SK-N-SH (cell line): ENCODE measurements around the gene GRHL3. TPM values are rescaled to one million over a fixed set of nuclear protein-coding genes. Genes with fewer than 3 reads are reported as not detected.

Source experiments
- CTCF ChIA-PET: fragments of 300-600, 350-600 bp; formaldehyde crosslinking; extraction: SDS; loops from one replicate; lab custom pipeline; 2021; lab: Yijun Ruan, JAX
- POLR2A ChIA-PET: fragments of 350-600 bp; sonication (Branson Sonifier 250); formaldehyde crosslinking; extraction: SDS; loops from one replicate; lab custom pipeline; 2020; ENCODE audit warnings: antibody characterized with exemption, inconsistent platforms; lab: Yijun Ruan, JAX
- DNase-seq: peaks from one replicate; pipeline ENCODE4 v3.0.0; 2012
- H2AFZ ChIP-seq: fragments of 200-600 bp; sonication (generic); 2 replicates; pipeline ENCODE4 v1.8.1; 2016; ENCODE audit warnings: antibody characterized with exemption, mild to moderate bottlenecking, low read depth
- H3F3A ChIP-seq: fragments of 200-600 bp; sonication (generic); replicated peaks from 2 replicates; pipeline ENCODE3; 2016; ENCODE audit warnings: antibody characterized with exemption, mild to moderate bottlenecking; ENCODE audit not compliant: insufficient read depth
- H3K27ac ChIP-seq, 2 experiments: fragments of 200-500 bp in 1 of 2; fragments of 200-600 bp in 1 of 2; sonication (Bioruptor generic) in 1 of 2; sonication (generic), shearing (Covaris generic) in 1 of 2; 2 replicates each; pipeline versions ENCODE4 v1.5.1 to v1.6.1; 2014 to 2016; ENCODE audit warnings: low read depth in 2 of 2, inconsistent platforms in 1 of 2, low read length in 1 of 2, mild to moderate bottlenecking in 1 of 2, mixed read lengths in 1 of 2
- H3K27me3 ChIP-seq: fragments of 200-600 bp; sonication (generic), shearing (Covaris generic); 2 replicates; pipeline ENCODE4 v1.6.1; 2016; ENCODE audit warnings: mixed run types; ENCODE audit not compliant: insufficient read depth
- H3K36me3 ChIP-seq, 2 experiments: fragments of 200-500 bp in 1 of 2; fragments of 200-600 bp in 1 of 2; sonication (Bioruptor generic) in 1 of 2; sonication (generic) in 1 of 2; replicated peaks in 1 of 2; 2 replicates each; pipeline versions ENCODE3 to v1.5.1; 2014 to 2016; ENCODE audit warnings: low read length in 1 of 2, mild to moderate bottlenecking in 1 of 2; ENCODE audit not compliant: insufficient read depth in 2 of 2, control insufficient read depth in 1 of 2
- H3K4me1 ChIP-seq, 2 experiments: fragments of 200-500 bp in 1 of 2; fragments of 200-600 bp in 1 of 2; sonication (Bioruptor generic) in 1 of 2; sonication (generic), shearing (Covaris generic) in 1 of 2; 2 replicates each; pipeline versions ENCODE4 v1.5.1 to v1.6.1; 2014 to 2016; ENCODE audit warnings: low read depth in 1 of 2, low read length in 1 of 2, mixed run types in 1 of 2; ENCODE audit not compliant: insufficient read depth in 2 of 2, control insufficient read depth in 1 of 2
- H3K4me2 ChIP-seq: fragments of 200-600 bp; sonication (generic), shearing (Covaris generic); 2 replicates; pipeline ENCODE4 v1.6.1; 2017; ENCODE audit warnings: mixed run types
- H3K4me3 ChIP-seq, 2 experiments: fragments of 200-500 bp in 1 of 2; fragments of 200-600 bp in 1 of 2; sonication (Bioruptor generic) in 1 of 2; sonication (generic), shearing (Covaris generic) in 1 of 2; 2 replicates each; pipeline versions ENCODE4 v1.5.1 to v1.8.1; 2014 to 2016; ENCODE audit warnings: low read depth in 2 of 2, inconsistent platforms in 1 of 2, low read length in 1 of 2, mild to moderate bottlenecking in 1 of 2, mixed read lengths in 1 of 2, moderate library complexity in 1 of 2
- H3K79me2 ChIP-seq: fragments of 200-600 bp; sonication (generic); 2 replicates; pipeline ENCODE4 v1.8.1; 2017; ENCODE audit warnings: mild to moderate bottlenecking; ENCODE audit not compliant: insufficient read depth
- H3K9ac ChIP-seq: fragments of 200-600 bp; sonication (generic); 2 replicates; pipeline ENCODE4 v1.6.1; 2017; ENCODE audit warnings: mixed run types
- H3K9me2 ChIP-seq: fragments of 200-600 bp; sonication (generic); 2 replicates; pipeline ENCODE4 v1.6.1; 2017; ENCODE audit warnings: mixed run types
- H3K9me3 ChIP-seq: fragments of 200-600 bp; sonication (generic); 2 replicates; pipeline ENCODE4 v1.6.1; 2017; ENCODE audit warnings: mixed run types, mild to moderate bottlenecking, moderate library complexity
- H4K20me1 ChIP-seq: fragments of 200-600 bp; sonication (generic); 2 replicates; pipeline ENCODE4 v1.6.1; 2017; ENCODE audit warnings: mild to moderate bottlenecking, mixed run types; ENCODE audit not compliant: insufficient read depth
- CHD2 ChIP-seq: fragments of 150-350 bp; IDR thresholded peaks from 2 replicates; pipeline ENCODE4 v1.6.1; 2018; ENCODE audit warnings: low read length; ENCODE audit not compliant: partially characterized antibody
- EZH2phosphoT487 ChIP-seq: fragments of 200-600 bp; sonication (generic); IDR thresholded peaks from 2 replicates; pipeline ENCODE4 v1.6.1; 2017; ENCODE audit warnings: low read depth, mixed run types, mild to moderate bottlenecking, antibody characterized with exemption, moderate library complexity, borderline replicate concordance
- FOSL2 ChIP-seq: IDR thresholded peaks from 2 replicates; pipeline ENCODE4 v1.4.0; 2012; ENCODE audit warnings: low read depth, mild to moderate bottlenecking, moderate library complexity, borderline replicate concordance
- GABPA ChIP-seq: IDR thresholded peaks from 2 replicates; pipeline ENCODE4 v1.4.0; 2012; ENCODE audit warnings: low read depth, mild to moderate bottlenecking
- GATA2 ChIP-seq: sonication (generic); formaldehyde crosslinking; IDR thresholded peaks from 2 replicates; pipeline ENCODE4 v1.5.0; 2020; ENCODE audit warnings: mild to moderate bottlenecking, missing genetic modification reagents
- JUND ChIP-seq: IDR thresholded peaks from 2 replicates; pipeline ENCODE4 v1.4.0; 2012
- MEF2A ChIP-seq: IDR thresholded peaks from 2 replicates; pipeline ENCODE4 v1.4.0; 2012; ENCODE audit warnings: low read depth, borderline replicate concordance
- NFIC ChIP-seq: IDR thresholded peaks from 2 replicates; pipeline ENCODE4 v1.4.0; 2012; ENCODE audit warnings: borderline replicate concordance
- NRF1 ChIP-seq: IDR thresholded peaks from 2 replicates; pipeline ENCODE4 v1.6.1; 2012; ENCODE audit warnings: low read depth, mild to moderate bottlenecking, low read length
- PBX3 ChIP-seq: IDR thresholded peaks from 2 replicates; pipeline ENCODE4; 2012
- RAD21 ChIP-seq: IDR thresholded peaks from 2 replicates; pipeline ENCODE4 v1.6.1; 2012; ENCODE audit warnings: mild to moderate bottlenecking, low read length
- RCOR1 ChIP-seq: fragments of 150-350 bp; IDR thresholded peaks from 2 replicates; pipeline ENCODE4 v1.6.1; 2017; ENCODE audit warnings: antibody characterized with exemption, low read length
- REST ChIP-seq: IDR thresholded peaks from 2 replicates; pipeline ENCODE4 v1.6.1; 2012; ENCODE audit warnings: mild to moderate bottlenecking, low read depth, low read length, moderate library complexity
- RFX5 ChIP-seq: IDR thresholded peaks from 2 replicates; pipeline ENCODE4 v1.6.1; 2012; ENCODE audit warnings: mild to moderate bottlenecking, improper control_type of control experiment, low read length
- RXRA ChIP-seq: IDR thresholded peaks from 2 replicates; pipeline ENCODE4 v1.4.0; 2012; ENCODE audit warnings: low read depth, mild to moderate bottlenecking, borderline replicate concordance
- SIN3A ChIP-seq: IDR thresholded peaks from 2 replicates; pipeline ENCODE4 v1.6.1; 2012; ENCODE audit warnings: low read depth, mild to moderate bottlenecking, low read length, moderate library complexity, borderline replicate concordance
- SMC3 ChIP-seq: IDR thresholded peaks from 2 replicates; pipeline ENCODE4 v1.6.1; 2012; ENCODE audit warnings: low read depth, low read length, improper control_type of control experiment
- TAF1 ChIP-seq: IDR thresholded peaks from 2 replicates; pipeline ENCODE4 v1.6.1; 2012; ENCODE audit warnings: low read depth, mild to moderate bottlenecking, low read length, moderate library complexity, borderline replicate concordance
- TCF12 ChIP-seq: IDR thresholded peaks from 2 replicates; pipeline ENCODE4 v1.4.0; 2012
- TEAD4 ChIP-seq: IDR thresholded peaks from 2 replicates; pipeline ENCODE4 v1.4.0; 2012; ENCODE audit warnings: mild to moderate bottlenecking, borderline replicate concordance; ENCODE audit not compliant: insufficient read depth
- USF1 ChIP-seq: IDR thresholded peaks from 2 replicates; pipeline ENCODE4 v1.4.0; 2012; ENCODE audit warnings: low read depth, borderline replicate concordance
- USF2 ChIP-seq: fragments of 150-350 bp; IDR thresholded peaks from 2 replicates; pipeline ENCODE4 v1.6.1; 2017; ENCODE audit warnings: antibody characterized with exemption, low read length, low read depth, borderline replicate concordance
- YY1 ChIP-seq: IDR thresholded peaks from 2 replicates; pipeline ENCODE4 v1.4.0; 2012; ENCODE audit warnings: low read depth, mild to moderate bottlenecking
- ZBTB33 ChIP-seq: IDR thresholded peaks from 2 replicates; pipeline ENCODE4 v1.4.0; 2012; ENCODE audit warnings: low read depth, borderline replicate concordance
- WGBS: methylation state at CpG from one replicate; pipeline ENCODE4 v1.1.6; 2017; ENCODE audit warnings: low lambda C conversion rate; 5-methylcytosine and 5-hydroxymethylcytosine counted together
- polyA plus RNA-seq, 3 experiments: library from polyadenylated mRNA; depleted of rRNA; stranded (reverse); fragments of >200 nt; gene quantifications; 2 replicates each; pipeline ENCODE4 v1.2.3, GENCODE V29; 2012

The GRHL3 gene
- polyA plus RNA-seq, 1 of the 3 experiments (the other 2 are of a cell fraction) = 0.05 TPM

GRCh38 chr1:24393892-24394291, 74.7 kb downstream of the GRHL3 start:
- CTCF ChIA-PET = interaction anchor here (0.7 to 6.7 kb wide), 18 partner anchors 9 to 323 kb away, joined by 3 to 451 read pairs (median 26); partner anchors contain the start of genes IFNLR1, NIPAL3 and STPG1
- no peak for DNase-seq
- Histone ChIP-seq H3F3A (peaks cover 15% of the 10 kb centered on the region), H4K20me1 (no peaks in the 10 kb centered on the region), H3K4me1 (peaks cover 0 to 15% of the 10 kb centered on the region in 2 experiments; a peak in 3 of 4 replicates), H3K9me3 (no peaks in the 10 kb centered on the region), H3K4me3 (no peak overlapping the region), H3K27ac (peak overlapping the region in 1 of 2 experiments; percentile 71; a peak in 2 of 4 replicates), H2AFZ (no peak overlapping the region), H3K9ac (peak overlapping the region; percentile 40; the same call in 1 of the 2 replicates), H3K9me2 (no peaks in the 10 kb centered on the region), H3K4me2 (peak overlapping the region; percentile 53), H3K36me3 (peaks cover 2 to 17% of the 10 kb centered on the region in 2 experiments), H3K27me3 (no peaks in the 10 kb centered on the region), H3K79me2 (no peaks in the 10 kb centered on the region; the same call in 1 of the 2 replicates)
- POLR2A ChIA-PET = interaction anchor here (0.7 kb wide), 1 partner anchor 110 kb away, joined by 3 read pairs; no protein-coding TSS in a partner anchor
- WGBS = 29% methylated on average over 6 of the region's 6 CpGs
- TF ChIP-seq RXRA (no peak), FOSL2 (peak; percentile 82), NRF1 (no peak), USF1 (no peak), EZH2phosphoT487 (no peak), TCF12 (peak; percentile 60), TAF1 (no peak), USF2 (no peak), CHD2 (no peak), GATA2 (CRISPR knock-in tag) (no peak), RFX5 (no peak), RCOR1 (no peak), ZBTB33 (no peak), SMC3 (no peak), NFIC (no peak), YY1 (no peak), MEF2A (peak; percentile 55; the same call in 1 of the 2 replicates), REST (no peak), PBX3 (peak; percentile 51), RAD21 (no peak), TEAD4 (no peak), SIN3A (no peak), GABPA (0 out of 2 replicates have a peak, but pooled peaks have one; percentile 9), JUND (peak; percentile 63)
